HEK293T (cell line): ENCODE measurements around the gene IGSF22.

Experiments used
- ARNT ChIP-seq: fragments of 450-650 bp; IDR thresholded peaks from 2 replicates; pipeline ENCODE4 v1.6.1; 2017; ENCODE audit warnings: mild to moderate bottlenecking
- BHLHE40 ChIP-seq: fragments of 450-650 bp; IDR thresholded peaks from 2 replicates; pipeline ENCODE4 v1.6.1; 2016; ENCODE audit warnings: mild to moderate bottlenecking, moderate library complexity, borderline replicate concordance
- CTBP1 ChIP-seq: fragments of 450-650 bp; IDR thresholded peaks from 2 replicates; pipeline ENCODE4 v1.6.1; 2016; ENCODE audit warnings: borderline replicate concordance
- FOXA1 ChIP-seq: fragments of 450-650 bp; IDR thresholded peaks from 2 replicates; pipeline ENCODE4 v1.6.1; 2016; ENCODE audit warnings: mild to moderate bottlenecking
- FOXM1 ChIP-seq: fragments of 450-650 bp; IDR thresholded peaks from 2 replicates; pipeline ENCODE4 v1.6.1; 2017; ENCODE audit warnings: mild to moderate bottlenecking, borderline replicate concordance
- HDGF ChIP-seq: fragments of 450-650 bp; IDR thresholded peaks from 2 replicates; pipeline ENCODE4 v1.6.1; 2017; ENCODE audit warnings: antibody characterized with exemption, borderline replicate concordance
- L3MBTL2 ChIP-seq: fragments of 450-650 bp; conservative IDR thresholded peaks from 2 replicates; pipeline ENCODE4 v1.6.1; 2016; ENCODE audit warnings: mild to moderate bottlenecking
- NFRKB ChIP-seq: fragments of 450-650 bp; IDR thresholded peaks from 2 replicates; pipeline ENCODE4 v1.6.1; 2016; ENCODE audit warnings: mild to moderate bottlenecking, moderate library complexity
- SP1 ChIP-seq: fragments of 450-650 bp; IDR thresholded peaks from 2 replicates; pipeline ENCODE4 v1.6.1; 2017
- SUZ12 ChIP-seq: fragments of 450-650 bp; IDR thresholded peaks from 2 replicates; pipeline ENCODE4 v1.6.1; 2016; ENCODE audit warnings: mild to moderate bottlenecking
- ZNF384 ChIP-seq: fragments of 450-650 bp; IDR thresholded peaks from 2 replicates; pipeline ENCODE4 v1.6.1; 2016
- TF ChIP-seq, protein P1 (sequence below): fragments of 450-650 bp; IDR thresholded peaks from 2 replicates; pipeline ENCODE4 v1.6.1; 2016

DNA sequence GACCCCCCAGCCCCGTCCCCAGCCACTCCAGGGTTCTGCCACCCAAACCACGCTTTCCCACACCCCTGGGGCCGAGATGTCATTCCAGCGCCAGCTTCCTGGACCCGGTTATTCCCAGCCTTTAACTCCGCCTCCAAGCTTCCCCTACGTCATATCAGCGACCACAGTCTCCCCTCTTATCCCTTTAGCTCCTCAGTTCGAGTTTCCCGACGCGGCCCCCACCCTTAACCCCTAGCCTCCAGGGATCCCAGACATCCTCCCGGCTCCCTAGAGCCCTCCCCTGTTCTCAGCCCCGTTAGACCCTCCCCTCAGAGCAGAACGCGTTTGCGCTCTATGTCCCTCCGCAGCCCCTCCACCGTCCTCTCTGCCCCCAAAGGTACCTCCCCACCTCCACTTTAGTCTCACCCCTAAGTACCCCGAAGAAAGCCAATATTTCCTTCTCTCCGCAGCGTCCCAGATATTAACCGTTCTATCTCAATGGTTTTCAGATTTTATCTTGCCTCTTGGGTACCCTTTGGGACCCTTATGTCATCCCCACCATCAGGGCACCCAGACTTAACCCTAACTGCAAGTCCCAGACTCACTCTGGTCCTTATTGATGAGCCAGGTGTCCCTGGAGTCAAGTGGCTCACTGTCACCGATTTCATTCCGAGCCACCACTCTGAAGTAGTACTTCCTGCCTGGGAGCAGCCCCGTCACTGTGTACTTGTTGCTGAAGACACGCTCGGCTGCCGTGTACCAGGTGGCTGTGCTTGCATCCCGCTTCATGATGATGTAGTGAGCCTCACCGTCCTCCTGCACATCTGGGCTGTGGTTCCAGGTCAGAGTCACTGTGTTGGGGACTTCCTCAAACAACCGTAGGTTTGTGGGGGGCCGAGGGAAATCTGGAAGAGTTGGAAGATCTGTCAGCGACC, 19.4 kb downstream of the IGSF22 start:
- no peak for TF ChIP-seq ARNT
- no peak for TF ChIP-seq ZNF384
- no peak for TF ChIP-seq FOXM1
- no peak for TF ChIP-seq CTBP1
- TF ChIP-seq, protein P1, sequence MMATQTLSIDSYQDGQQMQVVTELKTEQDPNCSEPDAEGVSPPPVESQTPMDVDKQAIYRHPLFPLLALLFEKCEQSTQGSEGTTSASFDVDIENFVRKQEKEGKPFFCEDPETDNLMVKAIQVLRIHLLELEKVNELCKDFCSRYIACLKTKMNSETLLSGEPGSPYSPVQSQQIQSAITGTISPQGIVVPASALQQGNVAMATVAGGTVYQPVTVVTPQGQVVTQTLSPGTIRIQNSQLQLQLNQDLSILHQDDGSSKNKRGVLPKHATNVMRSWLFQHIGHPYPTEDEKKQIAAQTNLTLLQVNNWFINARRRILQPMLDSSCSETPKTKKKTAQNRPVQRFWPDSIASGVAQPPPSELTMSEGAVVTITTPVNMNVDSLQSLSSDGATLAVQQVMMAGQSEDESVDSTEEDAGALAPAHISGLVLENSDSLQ = no peak
- no peak for TF ChIP-seq L3MBTL2
- no peak for TF ChIP-seq SP1
- TF ChIP-seq SUZ12 = no peak
- TF ChIP-seq FOXA1 = no peak
- TF ChIP-seq BHLHE40 = no peak
- TF ChIP-seq NFRKB = no peak
- TF ChIP-seq HDGF = no peak
